IPS DF 4.7 (cell line): ENCODE data around the gene CLDN10.
A peak's percentile ranks its signal among the peaks of the same experiment; 100 is the strongest.

Source experiments
- DNase-seq: peaks from one replicate; pipeline ENCODE4 v3.0.0-alpha.2; 2013; ENCODE audit warnings: low spot score; ENCODE audit errors: extremely low read depth

The CLDN10 gene

DNA sequence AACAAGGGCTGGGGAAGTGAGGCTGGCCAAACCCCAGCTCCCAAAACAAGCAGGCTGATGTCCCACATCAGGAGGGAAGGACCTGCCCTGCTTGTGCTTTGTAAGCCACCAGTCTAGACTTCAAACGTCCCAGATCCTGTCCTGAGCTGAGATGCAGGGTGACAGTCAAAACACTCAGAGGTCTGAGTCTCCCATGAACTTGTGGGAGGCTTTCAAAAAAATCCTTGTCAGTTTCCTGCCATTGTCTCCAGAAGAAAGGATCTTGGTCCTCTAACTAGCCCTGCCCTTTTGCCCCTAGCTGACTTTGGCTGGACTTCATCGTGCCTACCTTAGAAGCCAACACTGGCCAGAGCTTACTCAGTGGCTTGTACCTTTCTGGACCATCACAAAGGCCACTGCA, 48.7 kb downstream of the CLDN10 start:
- DNase-seq, result no peak

DNA sequence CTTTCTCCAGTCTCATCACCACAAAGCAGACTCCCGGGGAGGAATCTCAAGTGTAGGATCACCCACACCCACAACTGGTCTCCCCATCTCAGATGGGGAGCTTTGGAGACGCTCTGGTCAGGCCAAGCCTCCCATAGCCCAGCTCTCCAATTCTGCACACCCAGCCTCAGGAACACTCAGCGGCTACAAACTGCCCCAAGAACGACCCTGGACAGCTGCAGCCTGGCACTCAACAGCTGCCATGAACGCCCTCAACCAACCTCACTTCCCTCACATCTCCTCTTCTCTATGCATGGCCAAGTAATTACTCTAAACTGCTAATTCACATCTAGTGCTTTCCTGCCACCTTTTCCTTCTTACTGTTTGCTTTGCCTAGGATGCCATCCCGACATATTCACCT, 49.4 kb downstream of the CLDN10 start:
- DNase-seq, result no peak

DNA sequence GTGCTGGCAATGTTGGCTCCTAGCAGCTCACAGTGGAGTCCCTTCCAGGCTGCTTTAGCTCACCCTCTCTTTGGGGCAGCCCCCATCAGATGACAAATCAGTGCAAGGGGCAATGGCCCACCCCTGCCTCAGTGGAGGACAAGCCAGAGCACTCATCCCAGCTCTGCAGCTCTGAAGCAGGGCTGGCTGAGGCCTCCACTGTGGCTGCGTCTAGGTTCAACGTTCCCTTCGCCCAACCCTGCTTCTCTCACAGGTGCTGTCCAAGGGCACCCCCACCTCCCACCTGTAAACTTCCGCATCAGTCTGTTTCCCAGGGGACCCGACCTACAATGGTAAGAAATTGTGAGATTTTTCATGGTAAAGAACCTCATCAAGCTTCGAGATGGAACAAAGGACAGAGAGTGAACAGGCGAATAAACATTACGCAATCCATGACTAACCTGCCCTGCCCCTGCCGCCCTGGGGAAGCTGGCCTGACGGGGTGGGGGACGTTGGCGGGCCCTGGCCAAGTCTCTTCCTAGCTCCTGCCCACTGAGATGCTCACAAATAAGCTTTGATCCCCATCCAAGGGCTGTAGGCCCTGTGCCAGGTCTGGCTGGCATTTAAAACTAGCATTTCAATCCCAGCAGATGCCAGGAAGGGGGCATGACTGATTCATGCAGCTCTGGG, 51.5 kb downstream of the CLDN10 start:
- DNase-seq, result no peak

DNA sequence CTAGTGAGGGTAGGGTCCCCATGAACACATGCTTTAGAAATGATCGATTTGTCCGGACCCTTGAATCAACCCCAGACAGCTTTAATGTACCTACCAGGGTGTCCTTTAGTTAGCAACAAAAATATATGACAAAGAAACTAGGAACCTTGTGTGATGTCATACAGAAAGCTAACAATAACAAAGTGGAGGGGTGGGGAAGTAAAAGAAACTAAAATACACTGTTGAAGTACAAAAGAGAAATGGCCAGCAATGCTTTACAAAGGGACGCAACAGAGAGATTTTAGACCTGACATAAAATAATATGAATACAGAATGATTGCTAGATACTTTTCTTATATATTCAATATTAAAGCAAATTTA, 52.0 kb downstream of the CLDN10 start:
- DNase-seq, result no peak

DNA sequence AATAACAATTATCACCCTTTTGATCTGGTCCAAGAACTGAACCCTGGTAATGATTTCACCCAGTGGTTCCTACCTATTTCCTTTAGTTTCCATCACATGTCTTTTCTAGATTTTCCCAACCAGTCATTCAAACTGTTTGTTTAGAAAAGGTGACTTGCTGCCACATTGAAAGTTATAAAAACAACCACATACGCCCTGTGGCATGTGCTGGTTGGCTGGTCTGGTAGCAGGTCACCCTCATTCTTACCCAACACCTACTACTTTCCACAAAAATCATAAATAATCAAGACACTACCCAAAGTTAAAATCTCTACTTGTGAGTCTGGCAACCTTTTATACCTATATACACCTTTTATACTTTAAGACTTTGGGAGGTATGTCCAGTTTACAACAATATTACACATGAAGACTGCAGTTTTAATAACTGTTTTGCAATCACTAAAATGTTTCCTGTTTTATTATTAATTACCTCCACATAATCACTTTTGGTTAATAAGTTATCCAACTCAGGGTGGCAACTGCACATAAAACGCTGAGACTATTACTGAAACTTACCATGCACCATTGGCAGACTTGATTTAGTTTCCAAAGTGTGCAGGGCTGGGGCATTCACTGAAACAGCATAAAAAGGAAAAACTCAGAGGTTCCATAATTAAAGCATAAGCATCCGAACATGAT, 53.1 kb downstream of the CLDN10 start:
- DNase-seq, result no peak

DNA sequence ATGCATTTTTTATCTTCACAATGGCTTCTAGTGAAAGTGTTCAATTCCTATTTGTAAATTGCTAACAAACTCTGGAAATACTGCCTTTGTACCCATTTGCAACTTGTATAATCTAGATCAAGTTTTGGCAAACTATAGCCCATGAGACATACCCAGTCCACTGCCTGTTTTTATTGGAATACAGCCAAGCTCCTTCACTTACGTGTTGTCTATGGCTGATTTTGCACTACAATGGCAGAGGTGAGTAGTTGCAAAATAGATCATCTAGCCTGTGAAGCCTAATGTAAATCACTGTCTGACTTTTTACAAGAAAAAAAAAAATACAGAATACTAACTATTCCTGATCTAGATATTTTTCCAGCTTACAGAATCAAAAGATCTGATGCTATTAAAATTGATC, 54.8 kb downstream of the CLDN10 start:
- DNase-seq, result no peak

DNA sequence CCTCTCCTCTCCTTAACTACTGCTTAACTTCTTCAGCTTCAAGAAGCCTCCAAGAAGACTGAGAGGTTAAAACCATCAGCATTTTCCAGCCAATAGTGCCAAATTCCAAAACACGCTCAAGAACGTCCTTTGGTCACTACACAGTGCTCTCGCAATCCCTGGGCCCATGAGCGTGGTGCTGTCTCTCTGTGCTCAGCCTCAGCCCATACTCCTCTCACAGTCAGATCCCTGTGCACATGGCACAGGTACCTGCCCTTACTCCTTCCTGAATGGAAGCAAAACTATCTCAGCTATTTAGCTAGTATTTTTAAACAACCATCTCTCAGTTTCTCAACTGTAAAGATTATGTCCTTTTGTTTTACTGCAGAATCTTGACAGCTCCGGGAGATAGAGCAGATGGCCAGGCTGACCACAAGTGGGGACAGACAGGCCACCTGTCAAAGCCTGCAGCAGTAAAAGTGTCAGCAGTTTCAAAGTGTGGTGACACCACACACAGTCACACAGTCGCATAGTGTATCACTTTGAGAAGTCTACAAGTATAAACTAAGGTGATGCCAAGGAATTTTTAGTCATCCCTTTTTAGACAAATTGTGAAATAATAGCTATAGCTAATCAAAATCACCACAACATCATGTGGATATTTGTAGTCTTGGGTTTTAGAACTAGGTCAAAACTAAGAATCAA, 56.3 kb downstream of the CLDN10 start:
- no peak for DNase-seq

DNA sequence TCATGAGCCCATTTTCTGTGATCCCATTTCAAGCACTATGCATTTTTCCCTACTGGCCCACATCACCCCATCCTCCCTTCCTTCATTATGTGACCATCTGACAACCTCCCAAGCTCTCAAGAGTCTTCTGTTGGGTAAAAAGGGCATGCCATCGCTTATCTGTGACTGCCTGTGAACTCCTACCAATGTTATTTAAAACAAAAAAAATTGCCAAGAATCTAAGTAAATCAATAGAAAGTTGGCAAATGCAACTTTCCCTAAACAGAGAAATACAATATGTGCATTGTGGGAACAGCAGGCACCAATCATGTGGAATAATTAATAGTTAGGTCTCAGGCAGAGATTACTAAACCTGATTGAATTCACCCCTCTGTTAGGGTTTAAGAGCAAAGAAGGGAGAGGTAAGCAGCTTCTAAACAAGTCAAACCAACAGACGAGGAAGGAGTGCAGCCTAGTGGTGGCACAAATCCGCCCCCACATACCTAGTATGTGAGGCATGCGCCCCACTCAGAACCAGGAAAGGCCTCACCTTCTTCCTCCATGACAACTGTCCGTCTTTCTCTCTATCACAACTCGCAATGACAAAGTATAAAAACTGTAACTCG, 62.2 kb downstream of the CLDN10 start:
- no peak for DNase-seq

DNA sequence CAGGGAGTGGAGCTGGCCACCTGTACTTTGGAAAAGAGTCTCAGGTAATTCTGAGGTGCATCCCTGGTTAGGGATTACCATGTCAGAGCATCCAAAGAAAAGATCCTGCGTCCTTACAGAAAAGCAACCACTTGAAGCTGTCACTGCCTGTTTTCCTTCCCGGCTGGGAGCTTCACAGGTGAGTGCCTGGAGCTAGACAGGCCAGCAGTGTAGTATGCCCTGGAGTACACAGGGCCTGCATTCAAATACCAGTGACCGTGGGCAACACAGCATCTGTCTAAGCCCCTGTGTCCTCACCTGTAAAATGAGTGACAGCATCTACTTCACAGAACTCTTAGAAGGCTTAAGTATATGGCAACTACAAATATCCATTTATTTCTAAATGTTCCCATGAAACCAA, 63.0 kb downstream of the CLDN10 start:
- DNase-seq, result no peak

DNA sequence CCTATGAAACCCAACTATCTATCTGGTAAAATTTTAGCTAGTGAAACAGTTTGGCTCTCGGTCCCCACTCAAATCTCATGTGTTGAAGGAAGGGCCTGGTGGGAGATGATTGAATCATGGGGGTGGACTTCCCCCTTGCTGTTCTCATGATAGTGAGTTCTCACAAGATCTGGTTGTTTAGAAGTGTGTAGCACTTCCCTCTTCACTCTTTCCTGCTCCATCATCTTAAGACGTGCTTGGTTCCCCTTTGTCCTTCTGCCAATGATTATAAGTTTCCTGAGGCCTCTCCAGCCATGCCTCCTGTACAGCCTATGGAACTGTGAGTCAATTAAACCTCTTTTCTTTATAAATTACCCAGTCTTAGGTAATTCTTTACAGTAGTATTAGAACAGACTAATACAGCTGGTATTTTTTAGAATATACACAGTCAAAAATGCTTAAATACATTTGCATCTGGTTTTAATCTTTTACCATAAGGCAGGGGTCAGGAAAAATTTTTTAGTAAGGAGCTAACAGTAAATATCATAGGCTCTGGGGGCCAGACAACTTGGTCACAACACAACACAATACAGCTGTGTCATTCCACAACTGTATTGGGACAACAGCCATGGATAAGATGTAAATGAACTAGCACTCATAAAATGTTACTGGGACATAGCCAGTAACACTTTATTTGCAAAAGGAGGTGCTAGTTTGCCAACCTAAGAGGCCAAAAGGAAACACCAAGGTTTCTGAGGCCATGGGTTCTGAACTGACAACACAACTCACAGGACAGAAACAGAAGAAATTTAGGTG, 67.7 kb downstream of the CLDN10 start:
- no peak for DNase-seq

DNA sequence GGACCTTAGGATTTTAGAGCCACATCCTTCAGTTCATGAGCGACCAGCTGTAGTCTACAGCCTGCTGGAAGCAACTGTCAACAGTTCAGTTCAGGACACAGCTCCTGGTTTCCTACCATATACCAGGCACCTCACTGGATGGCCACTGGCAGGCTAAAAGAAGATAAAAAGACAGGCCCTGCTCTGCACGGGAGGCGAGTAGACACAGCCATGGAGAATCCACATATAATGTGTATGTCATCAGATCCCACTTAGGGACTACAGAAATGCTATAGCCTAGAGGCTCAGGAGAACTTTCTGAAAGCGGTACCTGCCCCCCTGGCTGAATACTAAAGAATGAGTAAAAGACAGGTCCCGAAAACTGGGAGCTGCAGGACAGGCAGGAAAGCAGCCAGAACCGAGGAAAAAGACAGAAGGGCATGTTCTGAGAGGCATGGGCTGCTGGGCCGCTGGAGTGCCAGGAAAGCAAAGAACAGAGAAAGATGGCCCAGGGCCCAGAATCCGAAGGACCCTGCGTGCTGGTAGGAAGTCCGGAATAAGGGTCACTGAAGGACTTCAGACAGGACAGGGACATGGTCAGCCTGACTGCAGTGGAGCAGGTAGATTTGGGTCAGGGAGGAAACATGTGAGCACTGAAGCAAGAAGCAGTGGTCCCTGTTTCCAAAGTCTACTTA, 68.4 kb downstream of the CLDN10 start:
- no peak for DNase-seq

DNA sequence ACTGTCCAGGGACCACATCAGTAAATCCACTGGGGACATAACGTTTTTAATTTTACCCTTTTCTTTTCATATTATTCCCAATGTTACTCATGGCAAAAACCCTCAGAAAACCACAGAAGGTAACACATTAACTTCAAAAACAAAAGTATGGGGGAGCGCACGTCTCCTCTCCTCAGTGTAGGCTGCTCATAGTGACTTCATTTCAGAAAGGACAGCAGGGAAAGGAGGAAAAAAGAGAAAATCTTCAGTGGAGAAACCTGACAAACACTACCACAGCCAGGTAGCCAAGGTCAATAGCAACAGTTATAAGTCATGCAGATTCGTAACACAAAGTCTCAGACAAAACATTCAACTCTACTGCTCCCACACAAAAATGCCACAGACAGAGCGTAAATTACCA, 70.6 kb downstream of the CLDN10 start:
- DNase-seq, result no peak

DNA sequence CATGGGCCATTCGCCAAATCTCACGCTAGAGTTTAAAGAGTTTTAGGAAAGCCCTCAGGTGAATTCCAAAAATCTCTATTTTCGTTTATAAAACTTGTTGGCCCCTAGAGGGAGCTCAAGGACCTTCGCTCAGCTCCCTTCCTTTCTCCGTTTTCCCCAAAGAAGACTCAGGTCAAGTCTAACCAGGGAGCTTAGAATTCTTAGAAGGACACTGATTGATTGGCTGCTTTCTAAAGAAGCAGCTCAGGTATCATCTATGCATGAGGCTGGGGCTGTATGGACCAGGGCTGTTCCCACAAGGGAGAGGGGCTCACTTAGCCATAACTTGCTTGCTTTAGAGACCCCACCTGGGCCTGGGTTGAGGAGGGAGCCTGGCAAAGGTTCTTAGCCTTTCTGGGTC, 71.5 kb downstream of the CLDN10 start:
- peak; percentile 68 for DNase-seq

DNA sequence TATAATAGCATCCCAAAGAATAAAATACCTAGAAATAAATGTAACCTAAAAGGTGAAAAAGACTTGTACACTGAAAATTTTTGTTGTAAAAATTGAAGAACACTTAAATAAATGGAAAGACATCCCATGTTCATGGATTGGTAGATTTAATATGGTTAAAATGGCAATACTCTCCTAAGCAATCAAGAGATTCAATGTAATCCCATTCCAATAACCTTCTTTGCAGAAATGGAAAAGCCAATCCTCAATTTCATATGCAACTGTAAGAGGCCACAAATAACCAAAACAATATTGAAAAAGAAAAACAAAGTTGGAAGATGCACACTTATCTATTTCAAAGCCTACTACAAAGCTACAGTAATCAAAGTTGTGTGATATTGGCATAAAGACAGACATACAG, 74.2 kb downstream of the CLDN10 start:
- no peak for DNase-seq

DNA sequence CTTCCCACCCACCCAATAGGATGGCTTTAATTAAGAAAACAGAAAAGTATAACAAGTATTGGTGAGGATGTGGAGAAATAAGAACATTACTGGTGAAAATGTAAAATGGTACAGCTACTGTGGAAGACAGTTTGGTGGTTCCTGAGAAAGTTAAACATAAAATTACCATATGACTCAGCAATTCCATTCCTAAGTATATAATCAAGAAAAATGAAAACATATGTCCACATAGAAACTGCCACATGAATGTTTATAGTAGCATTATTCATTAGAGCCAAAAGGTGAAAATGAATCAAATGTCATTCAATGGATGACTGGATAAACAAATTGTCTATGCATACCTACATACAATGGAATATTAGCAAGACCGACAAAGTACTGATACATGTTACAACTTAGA, 75.1 kb downstream of the CLDN10 start:
- no peak for DNase-seq

DNA sequence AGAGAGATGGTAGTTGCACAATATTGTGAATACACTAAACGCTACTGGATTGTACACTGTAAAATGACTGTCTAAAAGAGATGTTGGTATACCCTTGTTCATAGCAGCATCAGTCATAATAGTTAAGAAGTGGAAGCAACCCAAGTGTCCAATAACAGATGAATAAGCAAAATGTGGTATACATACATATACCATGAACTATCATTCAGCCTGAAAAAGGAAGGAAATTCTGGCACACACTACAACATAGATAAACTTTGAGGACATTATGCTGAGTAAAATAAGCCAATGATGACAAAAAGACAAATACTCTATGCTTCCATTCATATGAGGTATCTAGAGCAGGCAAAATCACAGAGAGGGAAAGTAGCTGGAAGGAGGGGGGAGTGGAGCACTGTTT, 76.0 kb downstream of the CLDN10 start:
- no peak for DNase-seq

DNA sequence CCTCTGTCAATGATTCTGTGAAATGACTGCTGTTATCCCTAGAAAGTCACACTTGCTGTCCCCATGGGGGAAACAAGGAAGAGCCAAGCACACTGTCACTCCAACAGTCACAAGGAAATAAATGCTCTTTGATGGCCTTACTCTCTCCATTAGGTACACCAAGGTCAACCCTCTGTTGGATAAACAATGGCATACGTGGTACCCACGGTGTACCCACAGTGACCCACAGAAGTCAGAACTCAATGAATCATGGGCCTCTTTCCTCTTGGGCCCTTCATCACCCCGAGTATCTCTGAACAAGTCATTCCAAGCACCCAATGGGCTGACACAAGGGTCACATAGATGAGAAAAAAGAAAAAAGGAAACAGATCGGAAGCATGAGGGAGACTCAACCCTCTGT, 76.6 kb downstream of the CLDN10 start:
- no peak for DNase-seq
